ENCODE measurements around the gene RSPO4. TPM values are rescaled to one million over a fixed set of nuclear protein-coding genes. Genes with fewer than 3 reads are reported as not detected.
"Not testable (repeated sequence)": the region's sequence is repeated elsewhere in the genome, so short reads cannot be mapped to it uniquely, and the experiment has no call there.

The RSPO4 gene
- total RNA-seq (not detected), polyA plus RNA-seq (0.08 TPM)

GRCh38 chr20:1001911-1002681, at the start of gene RSPO4:
Gene RSPO4 (minus strand): TSS chr20:1002311. CDS start chr20:1002164, 147 bp downstream.
- H3K4me3 ChIP-seq (ENCODE audit: low read depth, low read length): no peak within 1 kb of the TSS
- no peak for DNase-seq (ENCODE audit: extremely low spot score)
- 2% methylated on average over 88 of the region's 88 CpGs for WGBS
- H3K27ac ChIP-seq (ENCODE audit: low read depth): no peak within 1 kb of the TSS
- no peaks in the 10 kb centered on the region for H3K4me1 ChIP-seq (ENCODE audit: insufficient read depth)
- H3K36me3 ChIP-seq (ENCODE audit: insufficient read depth): no peaks in the 10 kb centered on the region

DNA sequence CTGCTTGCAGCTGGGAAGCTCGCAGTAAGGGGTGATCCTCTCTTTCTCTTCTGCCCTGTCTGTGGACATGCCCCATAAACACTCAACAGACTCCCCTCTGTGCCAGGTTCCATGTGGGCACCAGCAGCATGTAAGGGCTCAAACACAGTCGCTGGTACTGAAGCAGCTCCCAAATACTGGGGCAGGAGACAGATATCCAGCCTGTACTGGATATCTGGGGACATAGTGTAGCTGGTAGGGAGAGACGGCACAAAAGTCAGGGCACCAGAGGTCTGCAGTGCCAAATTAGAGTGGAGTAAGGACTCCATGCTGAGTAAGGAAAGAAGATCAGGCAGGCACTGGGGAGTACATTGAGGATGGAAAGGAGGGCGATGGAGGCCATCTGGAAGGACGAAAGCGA, 48.3 kb upstream of the RSPO4 start:
- WGBS: 74% methylated on average over 6 of the region's 6 CpGs
- no peaks in the 10 kb centered on the region for H3K4me1 ChIP-seq (ENCODE audit: insufficient read depth)
- no peak overlapping the region for H3K4me3 ChIP-seq (ENCODE audit: low read depth, low read length)
- DNase-seq (ENCODE audit: extremely low spot score): no peak
- no peaks in the 10 kb centered on the region for H3K36me3 ChIP-seq (ENCODE audit: insufficient read depth)
- no peak overlapping the region for H3K27ac ChIP-seq (ENCODE audit: low read depth)

GRCh38 chr20:1045860-1046418, 43.8 kb upstream of the RSPO4 start:
- no peak overlapping the region for H3K4me3 ChIP-seq (ENCODE audit: low read depth, low read length)

DNA sequence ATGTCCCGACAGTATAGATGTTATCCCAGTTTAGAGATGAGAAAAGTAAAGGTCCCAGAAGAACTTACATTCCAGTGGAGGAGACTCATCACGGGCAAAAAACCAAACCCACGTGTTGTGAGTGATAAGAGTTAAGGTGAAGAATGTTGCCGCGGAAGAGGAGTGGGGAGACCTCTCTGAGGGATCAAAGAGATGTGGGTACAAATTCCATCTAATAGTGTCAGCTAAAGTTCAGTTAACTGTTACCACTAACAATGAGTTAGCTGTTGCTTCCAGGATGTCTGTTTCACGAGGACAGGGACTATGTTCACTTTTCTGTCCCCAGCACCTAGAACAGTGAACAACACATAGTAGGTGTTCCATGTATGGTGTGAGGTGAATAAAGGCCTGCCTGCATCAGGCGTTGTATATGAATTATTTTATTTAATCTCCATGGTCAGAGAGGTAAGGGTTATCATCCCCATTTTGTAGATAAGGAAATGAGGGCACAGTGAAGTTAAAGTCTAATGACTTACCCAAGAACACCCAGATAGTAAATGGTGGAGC, 39.8 kb upstream of the RSPO4 start:
- no peaks in the 10 kb centered on the region for H3K36me3 ChIP-seq (ENCODE audit: insufficient read depth)
- no peaks in the 10 kb centered on the region for H3K4me1 ChIP-seq (ENCODE audit: insufficient read depth)
- H3K27ac ChIP-seq (ENCODE audit: low read depth): no peak overlapping the region
- no peak overlapping the region for H3K4me3 ChIP-seq (ENCODE audit: low read depth, low read length)
- 62% methylated on average over 7 of the region's 7 CpGs for WGBS
- DNase-seq (ENCODE audit: extremely low spot score): no peak

More at GRCh38 chr20:1045860-1046418, 43.8 kb upstream of the RSPO4 start:
- Histone ChIP-seq H3K4me1 (ENCODE audit: insufficient read depth) (no peaks in the 10 kb centered on the region), H3K36me3 (ENCODE audit: insufficient read depth) (no peaks in the 10 kb centered on the region), H3K27ac (ENCODE audit: low read depth) (no peak overlapping the region)
- WGBS: 89% methylated on average over 3 of the region's 3 CpGs
- DNase-seq (ENCODE audit: extremely low spot score): no peak

GRCh38 chr20:1038205-1038604, 36.1 kb upstream of the RSPO4 start:
- Histone ChIP-seq H3K36me3 (ENCODE audit: insufficient read depth) (no peaks in the 10 kb centered on the region), H3K4me1 (ENCODE audit: insufficient read depth) (no peaks in the 10 kb centered on the region), H3K27ac (ENCODE audit: low read depth) (no peak overlapping the region), H3K4me3 (ENCODE audit: low read depth, low read length) (no peak overlapping the region)
- 65% methylated on average over 2 of the region's 2 CpGs for WGBS
- no peak for DNase-seq (ENCODE audit: extremely low spot score)

GRCh38 chr20:1037039-1037438, 34.9 kb upstream of the RSPO4 start:
- H3K4me3 ChIP-seq (ENCODE audit: low read depth, low read length): no peak overlapping the region
- DNase-seq (ENCODE audit: extremely low spot score): no peak
- H3K27ac ChIP-seq (ENCODE audit: low read depth): no peak overlapping the region
- no peaks in the 10 kb centered on the region for H3K36me3 ChIP-seq (ENCODE audit: insufficient read depth)
- WGBS: 60% methylated on average over 2 of the region's 2 CpGs
- no peaks in the 10 kb centered on the region for H3K4me1 ChIP-seq (ENCODE audit: insufficient read depth)

DNA sequence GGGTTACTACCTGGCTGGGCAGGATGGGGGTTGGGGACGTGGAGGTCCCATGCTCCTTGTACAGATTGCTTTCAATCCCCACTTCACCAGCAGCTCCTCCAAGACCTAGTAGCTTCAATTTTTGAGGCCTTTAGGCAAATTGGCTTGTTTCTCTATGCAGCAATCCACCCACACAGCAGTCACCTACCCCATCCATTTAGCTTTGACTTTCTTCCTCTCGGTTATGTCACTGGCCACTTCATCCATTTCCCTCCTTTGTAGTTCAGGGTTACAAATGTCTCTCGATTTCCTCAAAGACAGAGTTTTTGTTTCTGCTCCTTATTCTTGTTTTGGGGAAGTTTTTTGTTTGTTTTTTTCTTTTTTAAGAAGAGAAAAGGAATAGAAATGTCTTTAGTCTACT, 33.4 kb upstream of the RSPO4 start:
- H3K4me3 ChIP-seq (ENCODE audit: low read depth, low read length): no peak overlapping the region
- H3K27ac ChIP-seq (ENCODE audit: low read depth): no peak overlapping the region
- no peaks in the 10 kb centered on the region for H3K36me3 ChIP-seq (ENCODE audit: insufficient read depth)
- H3K4me1 ChIP-seq (ENCODE audit: insufficient read depth): no peaks in the 10 kb centered on the region
- no peak for DNase-seq (ENCODE audit: extremely low spot score)
- WGBS: 73% methylated on average over 3 of the region's 3 CpGs

- Histone ChIP-seq H3K4me1 (ENCODE audit: insufficient read depth) (no peaks in the 10 kb centered on the region), H3K36me3 (ENCODE audit: insufficient read depth) (no peaks in the 10 kb centered on the region), H3K4me3 (ENCODE audit: low read depth, low read length) (no peak overlapping the region), H3K27ac (ENCODE audit: low read depth) (no peak overlapping the region)
- DNase-seq (ENCODE audit: extremely low spot score): no peak
- 75% methylated on average over 4 of the region's 4 CpGs for WGBS
Measured at GRCh38 chr20:1034415-1034789, 32.3 kb upstream of the RSPO4 start.

GRCh38 chr20:1033751-1034414, 31.8 kb upstream of the RSPO4 start:
- 75% methylated on average over 6 of the region's 6 CpGs for WGBS
- Histone ChIP-seq H3K36me3 (ENCODE audit: insufficient read depth) (no peaks in the 10 kb centered on the region), H3K4me1 (ENCODE audit: insufficient read depth) (no peaks in the 10 kb centered on the region), H3K4me3 (ENCODE audit: low read depth, low read length) (no peak overlapping the region), H3K27ac (ENCODE audit: low read depth) (no peak overlapping the region)
- no peak for DNase-seq (ENCODE audit: extremely low spot score)

- no peaks in the 10 kb centered on the region for H3K4me1 ChIP-seq (ENCODE audit: insufficient read depth)
- no peak for DNase-seq (ENCODE audit: extremely low spot score)
- H3K36me3 ChIP-seq (ENCODE audit: insufficient read depth): no peaks in the 10 kb centered on the region
- H3K27ac ChIP-seq (ENCODE audit: low read depth): no peak overlapping the region
- no peak overlapping the region for H3K4me3 ChIP-seq (ENCODE audit: low read depth, low read length)
- 71% methylated on average over 7 of the region's 7 CpGs for WGBS
Measured at GRCh38 chr20:1029980-1030379, 27.9 kb upstream of the RSPO4 start.

DNA sequence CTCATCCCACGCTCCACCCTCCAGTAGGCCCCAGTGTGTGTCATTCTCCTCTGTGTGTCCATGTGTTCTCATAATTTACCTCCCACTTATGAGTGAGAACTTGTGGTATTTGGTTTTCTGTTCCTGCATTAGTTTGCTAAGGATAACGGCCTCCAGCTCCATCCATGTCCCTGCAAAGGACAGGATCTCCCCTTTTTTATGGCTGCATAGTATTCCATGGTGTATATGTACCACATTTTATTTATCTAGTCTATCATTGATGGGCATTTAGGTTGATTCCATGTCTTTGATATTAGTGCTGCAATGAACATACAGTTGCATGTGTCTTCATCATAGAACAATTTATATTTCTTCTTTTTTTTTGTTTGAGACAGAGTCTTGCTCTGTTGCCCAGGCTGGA, 24.1 kb upstream of the RSPO4 start:
- H3K36me3 ChIP-seq (ENCODE audit: insufficient read depth); H3K4me3 ChIP-seq (ENCODE audit: low read depth, low read length); H3K27ac ChIP-seq (ENCODE audit: low read depth); DNase-seq (ENCODE audit: extremely low spot score); H3K4me1 ChIP-seq (ENCODE audit: insufficient read depth): not testable (repeated sequence)
- 74% methylated on average over 2 of the region's 2 CpGs for WGBS

- Histone ChIP-seq H3K4me3 (ENCODE audit: low read depth, low read length) (no peak overlapping the region), H3K4me1 (ENCODE audit: insufficient read depth) (no peaks in the 10 kb centered on the region), H3K36me3 (ENCODE audit: insufficient read depth) (no peaks in the 10 kb centered on the region), H3K27ac (ENCODE audit: low read depth) (no peak overlapping the region)
- no peak for DNase-seq (ENCODE audit: extremely low spot score)
Measured at GRCh38 chr20:1022871-1023270, 20.8 kb upstream of the RSPO4 start.

DNA sequence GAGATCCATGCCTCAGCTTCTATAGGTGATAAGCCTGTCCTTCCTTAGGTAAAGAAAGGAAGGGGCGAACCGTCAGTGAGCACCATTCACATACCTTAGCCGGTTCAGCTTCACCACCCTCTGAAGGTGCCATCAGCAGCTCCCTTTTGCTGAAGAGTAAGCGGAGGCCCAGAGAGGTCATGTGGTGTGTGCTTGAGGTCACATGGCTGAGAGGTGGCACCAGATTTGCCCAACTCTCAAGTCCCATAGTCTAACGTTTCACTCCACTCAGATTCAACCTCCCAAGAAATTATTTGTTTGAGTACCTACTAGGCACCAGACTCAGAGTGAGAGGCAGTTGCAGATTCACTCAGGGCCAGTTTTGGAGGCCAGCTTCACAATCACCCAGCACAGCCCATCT, 18.5 kb upstream of the RSPO4 start:
- no peaks in the 10 kb centered on the region for H3K4me1 ChIP-seq (ENCODE audit: insufficient read depth)
- H3K36me3 ChIP-seq (ENCODE audit: insufficient read depth): no peaks in the 10 kb centered on the region
- no peak overlapping the region for H3K27ac ChIP-seq (ENCODE audit: low read depth)
- 84% methylated on average over 5 of the region's 5 CpGs for WGBS
- no peak for DNase-seq (ENCODE audit: extremely low spot score)
- no peak overlapping the region for H3K4me3 ChIP-seq (ENCODE audit: low read depth, low read length)

DNA sequence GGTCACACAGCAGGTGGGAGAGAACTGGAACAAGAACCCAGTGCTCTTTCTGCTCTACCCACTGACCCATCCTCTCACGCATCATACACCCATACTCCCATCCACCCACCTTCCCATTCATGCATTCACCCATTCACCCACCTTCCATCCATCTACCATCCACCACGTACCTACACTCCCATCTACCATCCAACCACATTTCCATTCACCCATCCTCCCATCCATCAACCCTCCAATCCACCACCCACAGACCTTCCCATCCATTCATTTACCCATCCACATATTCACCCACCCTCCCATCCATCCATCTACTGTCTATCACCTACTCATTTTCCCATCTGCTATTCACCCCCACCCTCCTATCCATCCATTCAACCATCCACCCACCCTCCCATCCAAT, 17.2 kb upstream of the RSPO4 start:
- H3K36me3 ChIP-seq (ENCODE audit: insufficient read depth): no peaks in the 10 kb centered on the region
- no peaks in the 10 kb centered on the region for H3K4me1 ChIP-seq (ENCODE audit: insufficient read depth)
- no peak overlapping the region for H3K27ac ChIP-seq (ENCODE audit: low read depth)
- no peak overlapping the region for H3K4me3 ChIP-seq (ENCODE audit: low read depth, low read length)
- DNase-seq (ENCODE audit: extremely low spot score): no peak
- 67% methylated on average over 2 of the region's 2 CpGs for WGBS
